Smooth muscle cell (in vitro differentiated cells): ENCODE measurements around the gene NCOA3. TPM values are rescaled to one million over a fixed set of nuclear protein-coding genes. Genes with fewer than 3 reads are reported as not detected.
"Not testable (repeated sequence)": the region's sequence is repeated elsewhere in the genome, so short reads cannot be mapped to it uniquely, and the experiment has no call there.

Experiments used
- DNase-seq: peaks from one replicate; lab custom pipeline; 2025; ENCODE audit not compliant: unreplicated experiment; lab: John Stamatoyannopoulos, UW
- H2AFZ ChIP-seq: fragments of 200-600 bp; sonication (generic); 2 replicates; pipeline ENCODE4 v1.6.0; 2016; ENCODE audit warnings: antibody characterized with exemption, low read depth, mild to moderate bottlenecking
- H3F3A ChIP-seq: fragments of 200-600 bp; sonication (generic); 2 replicates; pipeline ENCODE4 v1.6.0; 2017; ENCODE audit warnings: antibody characterized with exemption, low read depth
- H3K27ac ChIP-seq: fragments of 200-600 bp; sonication (generic); 2 replicates; pipeline ENCODE4 v1.5.1; 2016; ENCODE audit warnings: low read depth, mild to moderate bottlenecking
- H3K27me3 ChIP-seq: fragments of 200-600 bp; sonication (generic); 2 replicates; pipeline ENCODE4 v1.6.1; 2016; ENCODE audit warnings: low read depth, mild to moderate bottlenecking
- H3K36me3 ChIP-seq: fragments of 200-600 bp; sonication (generic); 2 replicates; pipeline ENCODE4 v1.5.1; 2016; ENCODE audit warnings: low read depth
- H3K4me1 ChIP-seq: fragments of 200-600 bp; sonication (generic); 2 replicates; pipeline ENCODE4 v1.5.1; 2016; ENCODE audit warnings: low read depth
- H3K4me2 ChIP-seq: fragments of 200-600 bp; sonication (generic); 2 replicates; pipeline ENCODE4 v1.6.0; 2016; ENCODE audit warnings: mild to moderate bottlenecking
- H3K4me3 ChIP-seq: fragments of 200-600 bp; sonication (generic); 2 replicates; pipeline ENCODE4 v1.5.1; 2016; ENCODE audit warnings: mild to moderate bottlenecking
- H3K79me2 ChIP-seq: fragments of 200-600 bp; sonication (generic); 2 replicates; pipeline ENCODE4 v1.6.0; 2016; ENCODE audit warnings: low read depth, mild to moderate bottlenecking
- H3K9ac ChIP-seq: fragments of 200-600 bp; sonication (generic); 2 replicates; pipeline ENCODE4 v1.6.0; 2016; ENCODE audit warnings: low read depth
- H3K9me3 ChIP-seq: fragments of 200-600 bp; sonication (generic); replicated peaks from 2 replicates; pipeline ENCODE4 v1.5.1; 2016; ENCODE audit warnings: low read depth
- H4K20me1 ChIP-seq: fragments of 200-600 bp; sonication (generic); 2 replicates; pipeline ENCODE4 v1.6.0; 2016; ENCODE audit warnings: low read depth
- CTCF ChIP-seq: fragments of 200-600 bp; sonication (generic); IDR thresholded peaks from 2 replicates; pipeline ENCODE4 v1.5.1; 2017; ENCODE audit warnings: borderline replicate concordance, mild to moderate bottlenecking, antibody characterized with exemption; ENCODE audit not compliant: insufficient read depth, poor library complexity, severe bottlenecking
- WGBS: methylation state at CpG from one replicate; pipeline ENCODE4 v1.1.7; 2016; ENCODE audit warnings: low lambda C conversion rate; 5-methylcytosine and 5-hydroxymethylcytosine counted together
- polyA plus RNA-seq: library from polyadenylated mRNA; unstranded; fragments of >200 nt; fragmentation: Nextera tagmentation; extraction: Ambion mirVana; gene quantifications from 2 replicates; pipeline ENCODE4 v1.2.1, GENCODE V29; 2016
- total RNA-seq: library from RNA; depleted of rRNA; stranded (reverse); fragments of >200 nt; gene quantifications from 2 replicates; pipeline ENCODE4 v1.2.3, GENCODE V29; 2014

NCOA3 gene
- total and polyA plus RNA-seq, 2 experiments from 2014 or later = 6.0 to 28.4 TPM

DNA sequence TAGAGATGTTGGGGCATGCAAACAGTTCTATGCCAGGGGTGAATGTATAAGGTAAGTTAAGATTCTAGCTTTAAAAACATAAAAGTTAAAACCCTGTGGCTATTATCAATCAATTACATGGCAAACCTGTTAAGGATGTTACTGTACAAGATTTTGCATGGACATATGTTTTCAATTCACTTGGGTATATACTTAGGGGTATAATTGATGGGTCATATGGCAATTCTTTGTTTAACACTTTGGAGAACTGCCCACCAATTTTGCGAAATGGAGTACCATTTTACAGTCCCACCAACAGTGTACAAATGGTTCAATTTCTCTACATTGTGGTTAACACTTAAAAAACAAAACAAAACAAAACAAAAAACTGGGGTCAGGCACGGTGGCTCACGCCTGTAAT is 9.4 kb upstream of the NCOA3 start:
- 96% methylated on average over 3 of the region's 3 CpGs for WGBS
- H3K4me2 ChIP-seq = no peak overlapping the region

GRCh38 chr20:47493175-47493962 is 8.3 kb upstream of the NCOA3 start:
- WGBS = 50% methylated on average over 3 of the region's 3 CpGs
- H3K36me3 ChIP-seq = no peaks in the 10 kb centered on the region

More for the DNA sequence above, 9.4 kb upstream of the NCOA3 start:
- no peaks in the 10 kb centered on the region for H3K36me3 ChIP-seq
- H3K27ac ChIP-seq = no peak overlapping the region
- no peaks in the 10 kb centered on the region for H3K27me3 ChIP-seq
- no peak overlapping the region for H3K9ac ChIP-seq
- no peak overlapping the region for H2AFZ ChIP-seq
- peaks cover 6% of the 10 kb centered on the region for H3K4me1 ChIP-seq
- H3K79me2 ChIP-seq = no peaks in the 10 kb centered on the region
- no peak for DNase-seq
- no peak overlapping the region for H3K4me3 ChIP-seq
- no peak for TF ChIP-seq CTCF
- H4K20me1 ChIP-seq = no peaks in the 10 kb centered on the region
- H3K9me3 ChIP-seq = no peaks in the 10 kb centered on the region
- no peaks in the 10 kb centered on the region for H3F3A ChIP-seq

DNA sequence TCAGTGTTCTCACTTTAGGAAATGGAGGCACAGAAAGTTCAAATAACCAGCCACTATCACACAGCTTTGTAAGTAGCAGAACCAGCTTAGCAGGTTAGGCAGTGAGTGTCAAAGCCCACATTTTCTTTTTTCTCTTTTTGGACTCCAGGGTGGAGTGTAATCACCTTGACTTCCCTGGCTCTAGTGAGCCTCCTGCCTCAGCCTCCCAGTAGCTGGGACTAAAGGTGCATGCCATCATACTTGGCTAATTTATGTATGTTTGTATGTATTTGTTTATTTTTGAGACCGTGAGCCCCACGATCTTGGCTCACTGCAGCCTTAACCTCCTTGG is 7.8 kb upstream of the NCOA3 start:
- H3K4me2 ChIP-seq = peak overlapping the region; percentile 28
- H2AFZ ChIP-seq = no peak overlapping the region
- no peak overlapping the region for H3K27ac ChIP-seq
- no peak overlapping the region for H3K9ac ChIP-seq
- WGBS = 86% methylated on average over 2 of the region's 2 CpGs
- TF ChIP-seq CTCF = no peak
- no peak overlapping the region for H3K4me3 ChIP-seq
- H3K27me3 ChIP-seq = no peaks in the 10 kb centered on the region
- no peaks in the 10 kb centered on the region for H3F3A ChIP-seq
- H3K36me3 ChIP-seq = no peaks in the 10 kb centered on the region
- H3K4me1 ChIP-seq = peaks cover 6% of the 10 kb centered on the region
- H4K20me1 ChIP-seq = no peaks in the 10 kb centered on the region
- no peaks in the 10 kb centered on the region for H3K79me2 ChIP-seq
- no peak for DNase-seq
- no peaks in the 10 kb centered on the region for H3K9me3 ChIP-seq

More at GRCh38 chr20:47493175-47493962, 8.3 kb upstream of the NCOA3 start:
- Histone ChIP-seq H3K9ac (no peak overlapping the region), H3K4me2 (peak overlapping the region; percentile 28), H3F3A (no peaks in the 10 kb centered on the region), H2AFZ (peak overlapping the region; percentile 0), H3K4me1 (peaks cover 6% of the 10 kb centered on the region), H3K4me3 (no peak overlapping the region), H3K27ac (no peak overlapping the region), H3K79me2 (no peaks in the 10 kb centered on the region), H3K27me3 (no peaks in the 10 kb centered on the region), H3K9me3 (no peaks in the 10 kb centered on the region), H4K20me1 (no peaks in the 10 kb centered on the region)
- TF ChIP-seq CTCF = no peak
- peak; percentile 13 for DNase-seq

DNA sequence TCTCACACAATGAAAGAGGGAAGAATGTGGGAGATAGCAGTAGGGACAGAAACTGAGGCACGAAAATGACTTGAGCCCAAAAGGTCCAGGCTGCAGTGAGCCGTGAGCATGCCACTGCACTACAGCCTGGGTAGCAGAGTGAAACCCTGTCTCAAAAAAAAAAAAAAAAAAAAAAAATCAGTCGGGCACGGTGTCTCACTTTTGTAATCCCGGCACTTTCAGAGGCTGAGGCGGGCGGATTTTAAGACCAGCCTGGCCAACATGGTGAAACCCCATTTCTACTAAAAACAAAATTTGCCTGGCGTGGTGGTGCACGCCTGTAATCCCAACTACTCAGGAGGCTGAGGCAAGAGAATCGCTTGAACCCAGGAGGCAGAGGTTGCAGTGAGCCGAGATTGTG is 7.1 kb upstream of the NCOA3 start:
- not testable (repeated sequence) for H3K27ac ChIP-seq, H3K4me2 ChIP-seq, H3K9ac ChIP-seq, H3K79me2 ChIP-seq, H3K4me3 ChIP-seq, H3F3A ChIP-seq, H3K4me1 ChIP-seq, DNase-seq, H3K27me3 ChIP-seq, H3K36me3 ChIP-seq, H3K9me3 ChIP-seq, H2AFZ ChIP-seq, H4K20me1 ChIP-seq
- 96% methylated on average over 11 of the region's 11 CpGs for WGBS
